MM.1S (cell line): ENCODE data around the gene ARL8B.

Experiments used
- CTCF ChIP-seq: fragments of 300-600 bp; sonication (generic); IDR thresholded peaks from 2 replicates; pipeline ENCODE4 v1.5.1; 2016; ENCODE audit warnings: antibody characterized with exemption, low read length, mixed read lengths
- EZH2 ChIP-seq: fragments of 300-600 bp; sonication (generic); optimal IDR thresholded peaks from 2 replicates; pipeline ENCODE3; 2017; ENCODE audit warnings: low read depth, mild to moderate bottlenecking, antibody characterized with exemption, low read length, mixed read lengths
- EZH2phosphoT487 ChIP-seq: fragments of 300-600 bp; sonication (generic); IDR thresholded peaks from 2 replicates; pipeline ENCODE4 v1.6.1; 2018; ENCODE audit warnings: antibody characterized with exemption, low read length

GRCh38 chr3:5210926-5211325, 88.8 kb downstream of the ARL8B start:
- no peak for TF ChIP-seq CTCF
- TF ChIP-seq EZH2, result no peak
- no peak for TF ChIP-seq EZH2phosphoT487
